D721Med (cell line): ENCODE measurements around the gene CNIH3.

Experiments used
- DNase-seq: peaks from one replicate; pipeline ENCODE4 v3.0.0; 2011; ENCODE audit warnings: low spot score; ENCODE audit not compliant: insufficient read length
- FAIRE-seq: peaks from 2 replicates; lab custom pipeline; 2011; peaks lifted over from hg19 to GRCh38; lab: Jason Lieb, UNC
- TF ChIP-seq, protein P1 (sequence below): IDR thresholded peaks from 2 replicates; pipeline ENCODE4 v1.5.1; 2012; ENCODE audit warnings: mild to moderate bottlenecking, control low read depth; ENCODE audit not compliant: insufficient read depth; ENCODE audit errors: missing control alignments

CNIH3 gene

GRCh38 chr1:224594851-224595250, 21.3 kb upstream of the CNIH3 start:
- DNase-seq: no peak
- TF ChIP-seq, protein P1, sequence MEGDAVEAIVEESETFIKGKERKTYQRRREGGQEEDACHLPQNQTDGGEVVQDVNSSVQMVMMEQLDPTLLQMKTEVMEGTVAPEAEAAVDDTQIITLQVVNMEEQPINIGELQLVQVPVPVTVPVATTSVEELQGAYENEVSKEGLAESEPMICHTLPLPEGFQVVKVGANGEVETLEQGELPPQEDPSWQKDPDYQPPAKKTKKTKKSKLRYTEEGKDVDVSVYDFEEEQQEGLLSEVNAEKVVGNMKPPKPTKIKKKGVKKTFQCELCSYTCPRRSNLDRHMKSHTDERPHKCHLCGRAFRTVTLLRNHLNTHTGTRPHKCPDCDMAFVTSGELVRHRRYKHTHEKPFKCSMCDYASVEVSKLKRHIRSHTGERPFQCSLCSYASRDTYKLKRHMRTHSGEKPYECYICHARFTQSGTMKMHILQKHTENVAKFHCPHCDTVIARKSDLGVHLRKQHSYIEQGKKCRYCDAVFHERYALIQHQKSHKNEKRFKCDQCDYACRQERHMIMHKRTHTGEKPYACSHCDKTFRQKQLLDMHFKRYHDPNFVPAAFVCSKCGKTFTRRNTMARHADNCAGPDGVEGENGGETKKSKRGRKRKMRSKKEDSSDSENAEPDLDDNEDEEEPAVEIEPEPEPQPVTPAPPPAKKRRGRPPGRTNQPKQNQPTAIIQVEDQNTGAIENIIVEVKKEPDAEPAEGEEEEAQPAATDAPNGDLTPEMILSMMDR: no peak
- no peak for FAIRE-seq

- DNase-seq (no peak), FAIRE-seq (no peak)
- TF ChIP-seq, protein P1: no peak
Measured at GRCh38 chr1:224605482-224606181, 10.5 kb upstream of the CNIH3 start.

DNA sequence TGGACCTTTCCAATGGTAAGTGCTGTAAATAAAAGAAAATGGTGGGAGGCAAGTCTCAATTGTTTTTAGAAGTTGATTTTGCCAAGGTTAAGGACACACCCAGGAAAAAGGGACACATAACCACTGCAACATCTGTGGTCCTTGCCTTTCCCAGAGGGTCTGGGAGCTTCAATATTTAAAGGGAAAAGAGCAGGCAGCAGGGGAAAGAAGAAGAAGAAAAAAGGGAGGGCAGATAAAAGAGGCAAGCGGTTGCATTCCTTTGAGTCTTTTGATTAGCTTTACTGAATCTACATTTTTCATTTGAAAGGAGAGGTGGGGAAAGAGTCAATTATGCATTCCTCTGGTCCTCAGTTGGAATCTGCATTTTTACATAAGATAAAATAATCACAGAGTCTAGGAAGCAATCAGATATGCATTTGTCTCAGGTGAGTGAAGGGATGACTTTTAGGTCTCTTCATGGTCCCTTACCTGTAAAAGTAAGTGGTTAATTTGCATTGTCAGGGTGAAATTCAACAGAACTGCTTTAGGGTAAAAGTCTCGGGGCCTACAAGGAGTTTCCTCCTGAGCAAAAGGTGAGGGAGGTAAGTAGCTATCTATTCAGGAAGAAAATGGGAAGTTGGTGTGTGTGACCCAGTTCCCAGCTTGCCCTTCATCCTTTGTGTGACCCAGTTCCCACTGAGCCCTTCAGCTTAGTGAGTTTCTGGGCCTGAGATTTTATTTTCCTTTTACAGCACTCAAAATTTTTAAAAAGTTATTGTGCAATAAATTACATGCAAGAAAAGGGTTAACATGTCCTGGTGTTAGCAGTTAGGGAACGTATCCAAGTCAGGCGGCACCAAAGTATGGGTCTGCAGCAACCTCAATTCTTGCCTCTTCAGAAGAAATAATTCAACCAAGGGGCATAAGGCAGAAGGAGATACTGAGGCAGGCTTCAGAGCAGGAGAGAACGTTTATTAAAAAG, 8.6 kb upstream of the CNIH3 start:
- DNase-seq (no peak), FAIRE-seq (no peak)
- TF ChIP-seq, protein P1: no peak

- no peak for FAIRE-seq
- DNase-seq: no peak
- TF ChIP-seq, protein P1: no peak
Measured at GRCh38 chr1:224609333-224609732, 6.8 kb upstream of the CNIH3 start.

GRCh38 chr1:224612246-224612645, 3.9 kb upstream of the CNIH3 start:
- DNase-seq (no peak), FAIRE-seq (no peak)
- TF ChIP-seq, protein P1: no peak

- DNase-seq: no peak
- TF ChIP-seq, protein P1: no peak
Measured at GRCh38 chr1:224613486-224613885, 2.6 kb upstream of the CNIH3 start.

More at GRCh38 chr1:224613486-224613885, 2.6 kb upstream of the CNIH3 start:
- no peak for FAIRE-seq
